Measurements from ENCODE around the gene CCDC91. TPM values are rescaled to one million over a fixed set of nuclear protein-coding genes. Genes with fewer than 3 reads are reported as not detected.

Gene CCDC91
- total and polyA plus RNA-seq, 9 of the 15 experiments (the other 6 are each of a cell fraction or from before 2014, with no cell fraction given) = 10.1 to 31.1 (median 26.3) TPM

GRCh38 chr12:28190321-28191050 is at the start of gene CCDC91 (continued):
- TF ChIP-seq FOXO4 (CRISPR knock-in tag; IDR thresholded peaks at IDR 0.05) (no peak; the same call in 1 of the 2 replicates), ZNF217 (CRISPR knock-in tag; IDR thresholded peaks at IDR 0.05) (no peak), ZNF644 (tag; IDR thresholded peaks at IDR 0.05; ENCODE audit: low read depth) (no peak), NFATC3 (IDR thresholded peaks at IDR 0.05) (no peak), ZNF282 (CRISPR knock-in tag; IDR thresholded peaks at IDR 0.05) (0 out of 2 replicates have a peak, but pooled peaks have one; percentile 52), HSF4 (CRISPR knock-in tag; IDR thresholded peaks at IDR 0.05; ENCODE audit: borderline replicate concordance) (no peak), ZNF699 (CRISPR knock-in tag; IDR thresholded peaks at IDR 0.05; ENCODE audit: insufficient replicate concordance) (no peak), EP300 (IDR thresholded peaks at IDR 0.05; ENCODE audit: low read length) (peak; percentile 70), RNF2 (IDR thresholded peaks at IDR 0.05) (peak; percentile 55), SMC3 (conservative IDR thresholded peaks at IDR 0.05; ENCODE audit: insufficient read depth, low read depth, low read length) (no peak), GATAD2B (IDR thresholded peaks at IDR 0.05; ENCODE audit: borderline replicate concordance) (peak; percentile 96), CAMTA2 (CRISPR knock-in tag; conservative IDR thresholded peaks at IDR 0.05) (no peak; the same call in 1 of the 2 replicates), SMAD3 (CRISPR knock-in tag; conservative IDR thresholded peaks at IDR 0.05) (no peak), CSDE1 (IDR thresholded peaks at IDR 0.05) (no peak), TAF9B (IDR thresholded peaks at IDR 0.05; ENCODE audit: partially characterized antibody) (no peak), FOXK1 (CRISPR knock-in tag; IDR thresholded peaks at IDR 0.05; ENCODE audit: borderline replicate concordance) (peak; percentile 99), ZKSCAN3 (CRISPR knock-in tag; IDR thresholded peaks at IDR 0.05) (no peak; the same call in 1 of the 2 replicates), REST (IDR thresholded peaks at IDR 0.05; ENCODE audit: borderline replicate concordance) (peak; percentile 99), REST (CRISPR knock-in tag; IDR thresholded peaks at IDR 0.05; ENCODE audit: low read depth) (0 out of 2 replicates have a peak, but pooled peaks have one; percentile 25), MYNN (IDR thresholded peaks at IDR 0.05) (no peak), MYNN (CRISPR knock-in tag; IDR thresholded peaks at IDR 0.05) (no peak)
